Hepatocyte (in vitro differentiated cells): ENCODE measurements around the gene TET1. TPM values are rescaled to one million over a fixed set of nuclear protein-coding genes. Genes with fewer than 3 reads are reported as not detected.
"Not testable (repeated sequence)": the region's sequence is repeated elsewhere in the genome, so short reads cannot be mapped to it uniquely, and the experiment has no call there.

Experiments
- DNase-seq: peaks from one replicate; pipeline ENCODE4 v3.0.0-alpha.2; 2016; ENCODE audit warnings: low spot score
- H2AFZ ChIP-seq: fragments of 200-600 bp; sonication (generic); 2 replicates; pipeline ENCODE4 v1.6.0; 2016; ENCODE audit warnings: antibody characterized with exemption, mild to moderate bottlenecking
- H3K27ac ChIP-seq: fragments of 200-600 bp; sonication (generic); 2 replicates; pipeline ENCODE4 v1.5.1; 2016; ENCODE audit warnings: mild to moderate bottlenecking
- H3K27me3 ChIP-seq: fragments of 200-600 bp; sonication (generic); 2 replicates; pipeline ENCODE4 v1.6.1; 2016
- H3K36me3 ChIP-seq: fragments of 200-600 bp; sonication (generic); replicated peaks from 2 replicates; pipeline ENCODE4 v1.5.1; 2016; ENCODE audit warnings: low read depth; ENCODE audit not compliant: insufficient read depth
- H3K4me1 ChIP-seq: fragments of 200-600 bp; sonication (generic); 2 replicates; pipeline ENCODE4 v1.5.1; 2016; ENCODE audit warnings: mild to moderate bottlenecking, moderate library complexity; ENCODE audit not compliant: insufficient read depth
- H3K4me2 ChIP-seq: fragments of 200-600 bp; sonication (generic); 2 replicates; pipeline ENCODE4 v1.6.0; 2016
- H3K4me3 ChIP-seq: fragments of 200-600 bp; sonication (generic); 2 replicates; pipeline ENCODE4 v1.5.1; 2016; ENCODE audit warnings: mild to moderate bottlenecking
- H3K79me2 ChIP-seq: fragments of 200-600 bp; sonication (generic); 2 replicates; pipeline ENCODE4 v1.6.0; 2017; ENCODE audit warnings: mild to moderate bottlenecking
- H3K9me2 ChIP-seq: fragments of 200-600 bp; sonication (generic); replicated peaks from 2 replicates; pipeline ENCODE4 v1.6.0; 2017; ENCODE audit warnings: mild to moderate bottlenecking; ENCODE audit not compliant: insufficient read depth
- H3K9me3 ChIP-seq: fragments of 200-600 bp; sonication (generic); 2 replicates; pipeline ENCODE4 v1.5.1; 2016; ENCODE audit warnings: low read depth, mild to moderate bottlenecking
- H4K20me1 ChIP-seq: fragments of 200-600 bp; sonication (generic); 2 replicates; pipeline ENCODE4 v1.6.0; 2016; ENCODE audit warnings: mild to moderate bottlenecking; ENCODE audit not compliant: insufficient read depth, poor library complexity, severe bottlenecking
- CTCF ChIP-seq: fragments of 200-600 bp; sonication (generic); IDR thresholded peaks from 2 replicates; pipeline ENCODE4 v1.5.1; 2016; ENCODE audit warnings: antibody characterized with exemption, mild to moderate bottlenecking; ENCODE audit not compliant: poor library complexity
- EZH2 ChIP-seq: fragments of 200-600 bp; sonication (generic); IDR thresholded peaks from 2 replicates; pipeline ENCODE4 v1.6.1; 2016; ENCODE audit warnings: antibody characterized with exemption, mild to moderate bottlenecking, borderline replicate concordance
- EZH2phosphoT487 ChIP-seq: fragments of 200-600 bp; sonication (generic); IDR thresholded peaks from one replicate; pipeline ENCODE4 v1.6.1; 2018; ENCODE audit warnings: antibody characterized with exemption, mild to moderate bottlenecking, low read depth, moderate library complexity; ENCODE audit not compliant: unreplicated experiment, severe bottlenecking
- WGBS: methylation state at CpG from one replicate; pipeline ENCODE4 v1.1.6; 2016; ENCODE audit warnings: low lambda C conversion rate; ENCODE audit errors: missing lambda C conversion rate; 5-methylcytosine and 5-hydroxymethylcytosine counted together
- polyA plus RNA-seq: library from polyadenylated mRNA; unstranded; fragments of >200 nt; fragmentation: Nextera tagmentation; extraction: Ambion mirVana; gene quantifications from 2 replicates; pipeline ENCODE4 v1.2.1, GENCODE V29; 2016
- total RNA-seq: library from RNA; depleted of rRNA; stranded (reverse); fragments of >200 nt; gene quantifications from 2 replicates; pipeline ENCODE4 v1.2.3, GENCODE V29; 2014

Gene TET1
- total and polyA plus RNA-seq, 2 experiments from 2014 or later: 2.4 to 13.6 TPM

- Histone ChIP-seq H3K4me3 (no peak overlapping the region), H3K79me2 (peaks cover 96% of the 10 kb centered on the region), H3K4me1 (peaks cover 9% of the 10 kb centered on the region), H3K36me3 (no peaks in the 10 kb centered on the region), H3K4me2 (no peak overlapping the region), H4K20me1 (peaks cover 13% of the 10 kb centered on the region), H2AFZ (no peak overlapping the region), H3K27ac (no peak overlapping the region), H3K27me3 (no peaks in the 10 kb centered on the region), H3K9me2 (no peaks in the 10 kb centered on the region), H3K9me3 (no peaks in the 10 kb centered on the region)
- DNase-seq: no peak
- no peak for TF ChIP-seq EZH2phosphoT487
- TF ChIP-seq EZH2: no peak
- TF ChIP-seq CTCF: no peak
- WGBS: 92% methylated on average over 9 of the region's 9 CpGs
Observed at GRCh38 chr10:68727146-68727545, 167.0 kb downstream of the TET1 start.

- no peaks in the 10 kb centered on the region for H3K27me3 ChIP-seq
- H3K4me1 ChIP-seq: no peaks in the 10 kb centered on the region
- no peak overlapping the region for H3K27ac ChIP-seq
- TF ChIP-seq EZH2 (no peak), EZH2phosphoT487 (no peak), CTCF (no peak)
- DNase-seq: no peak
- WGBS: 97% methylated on average over 8 of the region's 8 CpGs
- no peaks in the 10 kb centered on the region for H3K9me3 ChIP-seq
- peaks cover 80% of the 10 kb centered on the region for H3K79me2 ChIP-seq
- no peak overlapping the region for H3K4me2 ChIP-seq
- no peak overlapping the region for H2AFZ ChIP-seq
- H4K20me1 ChIP-seq: peaks cover 13% of the 10 kb centered on the region
- no peak overlapping the region for H3K4me3 ChIP-seq
- no peaks in the 10 kb centered on the region for H3K36me3 ChIP-seq
- H3K9me2 ChIP-seq: no peaks in the 10 kb centered on the region
Observed at GRCh38 chr10:68732651-68733050, 172.5 kb downstream of the TET1 start.

- 96% methylated on average over 7 of the region's 7 CpGs for WGBS
- Histone ChIP-seq H3K9me3 (no peaks in the 10 kb centered on the region), H3K27me3 (no peaks in the 10 kb centered on the region), H3K4me1 (no peaks in the 10 kb centered on the region), H3K9me2 (no peaks in the 10 kb centered on the region), H2AFZ (no peak overlapping the region), H3K79me2 (peaks cover 79% of the 10 kb centered on the region), H3K4me2 (no peak overlapping the region), H3K4me3 (no peak overlapping the region), H3K36me3 (no peaks in the 10 kb centered on the region), H3K27ac (no peak overlapping the region), H4K20me1 (peaks cover 13% of the 10 kb centered on the region)
- TF ChIP-seq EZH2phosphoT487 (no peak), EZH2 (no peak), CTCF (no peak)
- no peak for DNase-seq
Observed at GRCh38 chr10:68734349-68734748, 174.2 kb downstream of the TET1 start.

- WGBS: 92% methylated on average over 6 of the region's 6 CpGs
- H3K79me2 ChIP-seq: peaks cover 76% of the 10 kb centered on the region
- H3K4me1 ChIP-seq: no peaks in the 10 kb centered on the region
- H4K20me1 ChIP-seq: peaks cover 9% of the 10 kb centered on the region
- no peak overlapping the region for H3K4me3 ChIP-seq
- no peaks in the 10 kb centered on the region for H3K36me3 ChIP-seq
- H3K27me3 ChIP-seq: no peaks in the 10 kb centered on the region
- no peak for DNase-seq
- H3K4me2 ChIP-seq: no peak overlapping the region
- no peaks in the 10 kb centered on the region for H3K9me3 ChIP-seq
- no peaks in the 10 kb centered on the region for H3K9me2 ChIP-seq
- H2AFZ ChIP-seq: no peak overlapping the region
- no peak overlapping the region for H3K27ac ChIP-seq
- TF ChIP-seq EZH2phosphoT487: no peak
- TF ChIP-seq EZH2: no peak
- no peak for TF ChIP-seq CTCF
Observed at GRCh38 chr10:68735119-68735518, 175.0 kb downstream of the TET1 start.

- H2AFZ ChIP-seq, H3K4me3 ChIP-seq, H3K9me3 ChIP-seq, DNase-seq, H4K20me1 ChIP-seq, H3K4me2 ChIP-seq, H3K36me3 ChIP-seq, H3K9me2 ChIP-seq, H3K27ac ChIP-seq, H3K4me1 ChIP-seq, H3K27me3 ChIP-seq: not testable (repeated sequence)
- peaks cover 70% of the 10 kb centered on the region for H3K79me2 ChIP-seq
- 82% methylated on average over 7 of the region's 7 CpGs for WGBS
Observed at GRCh38 chr10:68735739-68736138, 175.6 kb downstream of the TET1 start.
